Measurements from ENCODE around the gene DAPK3.
"Not testable (repeated sequence)": the region's sequence is repeated elsewhere in the genome, so short reads cannot be mapped to it uniquely, and the experiment has no call there.

Gene DAPK3

GRCh38 chr19:4015705-4016402 is 45.0 kb upstream of the DAPK3 start:
- TF ChIP-seq CTCF (IDR thresholded peaks at IDR 0.05; ENCODE audit: low read depth, low read length) = no peak
- no peak overlapping the region for H3K4me3 ChIP-seq (ENCODE audit: low read depth, low read length)
- DNase-seq (ENCODE audit: low read depth, low spot score) = no peak
- in situ Hi-C loops (cut with HindIII; ENCODE audit: low sequenced_read_pairs) = no loop called here

GRCh38 chr19:4014541-4015491 is 43.9 kb upstream of the DAPK3 start:
- in situ Hi-C loops (cut with HindIII; ENCODE audit: low sequenced_read_pairs) = no loop called here
- no peak for TF ChIP-seq CTCF (IDR thresholded peaks at IDR 0.05; ENCODE audit: low read depth, low read length)
- no peak overlapping the region for H3K4me3 ChIP-seq (ENCODE audit: low read depth, low read length)
- DNase-seq (ENCODE audit: low read depth, low spot score) = no peak

GRCh38 chr19:4013886-4014540 is 43.1 kb upstream of the DAPK3 start:
- H3K4me3 ChIP-seq (ENCODE audit: low read depth, low read length) = no peak overlapping the region
- in situ Hi-C loops (cut with HindIII; ENCODE audit: low sequenced_read_pairs) = no loop called here
- no peak for TF ChIP-seq CTCF (IDR thresholded peaks at IDR 0.05; ENCODE audit: low read depth, low read length)
- no peak for DNase-seq (ENCODE audit: low read depth, low spot score)

GRCh38 chr19:4012975-4013634 is 42.2 kb upstream of the DAPK3 start:
- in situ Hi-C loops (cut with HindIII; ENCODE audit: low sequenced_read_pairs) = no loop called here
- no peak for DNase-seq (ENCODE audit: low read depth, low spot score)
- no peak for TF ChIP-seq CTCF (IDR thresholded peaks at IDR 0.05; ENCODE audit: low read depth, low read length)

GRCh38 chr19:4012092-4012974 is 41.4 kb upstream of the DAPK3 start:
- TF ChIP-seq CTCF (IDR thresholded peaks at IDR 0.05; ENCODE audit: low read depth, low read length) = no peak
- DNase-seq (ENCODE audit: low read depth, low spot score) = no peak
- H3K4me3 ChIP-seq (ENCODE audit: low read depth, low read length) = no peak overlapping the region
- in situ Hi-C loops (cut with HindIII; ENCODE audit: low sequenced_read_pairs) = no loop called here

More at GRCh38 chr19:4012975-4013634, 42.2 kb upstream of the DAPK3 start:
- H3K4me3 ChIP-seq (ENCODE audit: low read depth, low read length) = no peak overlapping the region

GRCh38 chr19:4011430-4011829 is 40.5 kb upstream of the DAPK3 start:
- DNase-seq (ENCODE audit: low read depth, low spot score); H3K4me3 ChIP-seq (ENCODE audit: low read depth, low read length); in situ Hi-C loops (cut with HindIII; ENCODE audit: low sequenced_read_pairs): not testable (repeated sequence)
